GM21367 (cell line): ENCODE measurements around the gene CPA1.

Experiments
- ATAC-seq: cut with Tn5 transposase; IDR thresholded peaks from one replicate; pipeline ENCODE4 v1.9.1; 2021; ENCODE audit not compliant: unreplicated experiment

The CPA1 gene

GRCh38 chr7:130423501-130424037, 43.3 kb downstream of the CPA1 start:
- ATAC-seq: no peak

GRCh38 chr7:130425796-130426195, 45.5 kb downstream of the CPA1 start:
- ATAC-seq: no peak

GRCh38 chr7:130426564-130426963, 46.3 kb downstream of the CPA1 start:
- no peak for ATAC-seq

GRCh38 chr7:130429019-130429418, 48.7 kb downstream of the CPA1 start:
- no peak for ATAC-seq

GRCh38 chr7:130430115-130430514, 49.8 kb downstream of the CPA1 start:
- ATAC-seq: no peak

GRCh38 chr7:130430841-130431666, 50.8 kb downstream of the CPA1 start:
- ATAC-seq: no peak

GRCh38 chr7:130432886-130433285, 52.6 kb downstream of the CPA1 start:
- ATAC-seq: no peak

GRCh38 chr7:130433301-130433700, 53.0 kb downstream of the CPA1 start:
- no peak for ATAC-seq

- no peak for ATAC-seq
Measured at GRCh38 chr7:130435311-130435854, 55.1 kb downstream of the CPA1 start.

GRCh38 chr7:130436253-130436652, 56.0 kb downstream of the CPA1 start:
- ATAC-seq: no peak
